Endothelial cell of umbilical vein (primary cell): ENCODE data around the gene RARRES2. TPM values are rescaled to one million over a fixed set of nuclear protein-coding genes. Genes with fewer than 3 reads are reported as not detected.
"Not testable (repeated sequence)": the region's sequence is repeated elsewhere in the genome, so short reads cannot be mapped to it uniquely, and the experiment has no call there.

Source experiments
- BruUV-seq: library from RNA; stranded (reverse); fragments of 400-500 nt; replicated peaks from 2 replicates; lab custom pipeline; 2021; lab: Mats Ljungman, UMichigan
- CTCF ChIA-PET: fragments of 300-600, 350-600 bp; sonication (Branson Sonifier 250); formaldehyde crosslinking; loops from one replicate; lab custom pipeline; 2021; ENCODE audit warnings: antibody characterized with exemption, inconsistent platforms; lab: Charles Lee
- POLR2A ChIA-PET: fragments of 300-600, 350-600 bp; sonication (Branson Sonifier 250); formaldehyde crosslinking; loops from one replicate; lab custom pipeline; 2021; ENCODE audit warnings: antibody characterized with exemption, inconsistent platforms; lab: Charles Lee
- DNase-seq: peaks from one replicate; pipeline ENCODE4 v3.0.0-alpha.2; 2011; ENCODE audit warnings: low read depth, low spot score
- FAIRE-seq: peaks from 2 replicates; lab custom pipeline; 2011; peaks lifted over from hg19 to GRCh38; lab: Jason Lieb, UNC
- H2AFZ ChIP-seq: 2 replicates; pipeline ENCODE4 v1.6.0; 2012; ENCODE audit warnings: low read depth, low read length, control low read depth, inconsistent platforms
- H3K27ac ChIP-seq: 2 replicates; pipeline ENCODE4 v1.5.1; 2011; ENCODE audit warnings: low read depth, mild to moderate bottlenecking, control low read depth, low read length, moderate library complexity; ENCODE audit not compliant: insufficient read depth
- H3K27me3 ChIP-seq, 2 experiments: 2 replicates each; pipeline versions ENCODE4 v1.6.0 to v1.6.1; 2011; ENCODE audit warnings: low read length in 2 of 2, mixed read lengths in 1 of 2; ENCODE audit not compliant: control insufficient read depth in 2 of 2, insufficient read depth in 2 of 2
- H3K36me3 ChIP-seq, 2 experiments: 2 replicates in 1 of 2; 3 replicates in 1 of 2; pipeline ENCODE4 v1.5.1; 2011; ENCODE audit warnings: low read length in 2 of 2, mild to moderate bottlenecking in 1 of 2, moderate library complexity in 1 of 2; ENCODE audit not compliant: control insufficient read depth in 2 of 2, insufficient read depth in 2 of 2; ENCODE audit errors: extremely low read depth in 1 of 2
- H3K4me1 ChIP-seq: 3 replicates; pipeline ENCODE4 v1.5.1; 2011; ENCODE audit warnings: mild to moderate bottlenecking, low read length; ENCODE audit not compliant: control insufficient read depth, insufficient read depth; ENCODE audit errors: extremely low read depth
- H3K4me2 ChIP-seq: 2 replicates; pipeline ENCODE4 v1.6.1; 2011; ENCODE audit warnings: low read length, control low read depth, mixed read lengths; ENCODE audit not compliant: insufficient read depth
- H3K4me3 ChIP-seq, 3 experiments: fragments of 200-600 bp in 1 of 3; sonication (generic), shearing (Covaris generic) in 1 of 3; replicated peaks in 1 of 3; 2 replicates each; pipeline ENCODE4 v1.5.1; 2011 to 2016; ENCODE audit warnings: control low read depth in 3 of 3, low read length in 3 of 3, mild to moderate bottlenecking in 2 of 3, inconsistent platforms in 1 of 3, low read depth in 1 of 3, moderate library complexity in 1 of 3; ENCODE audit not compliant: insufficient read depth in 1 of 3
- H3K79me2 ChIP-seq: 2 replicates; pipeline ENCODE4 v1.6.0; 2012; ENCODE audit warnings: low read length, inconsistent platforms; ENCODE audit not compliant: control insufficient read depth, insufficient read depth
- H3K9ac ChIP-seq: replicated peaks from 2 replicates; pipeline ENCODE3; 2011; ENCODE audit warnings: low read length, control low read depth; ENCODE audit not compliant: insufficient read depth; ENCODE audit errors: extremely low read depth
- H3K9me1 ChIP-seq: replicated peaks from 3 replicates; pipeline ENCODE4 v1.6.0; 2011; ENCODE audit warnings: mild to moderate bottlenecking, low read length; ENCODE audit not compliant: control insufficient read depth, insufficient read depth; ENCODE audit errors: extremely low read depth
- H3K9me3 ChIP-seq: replicated peaks from 2 replicates; pipeline ENCODE4 v1.5.1; 2012; ENCODE audit warnings: low read length, inconsistent platforms; ENCODE audit not compliant: control insufficient read depth, insufficient read depth
- H4K20me1 ChIP-seq: replicated peaks from 2 replicates; pipeline ENCODE3; 2011; ENCODE audit warnings: mild to moderate bottlenecking, low read length; ENCODE audit not compliant: control insufficient read depth, insufficient read depth; ENCODE audit errors: extremely low read depth
- dilution Hi-C: fragments of 300-500 bp; cut with MboI; formaldehyde crosslinking; loops from one replicate; pipeline ENCODE4 v1.15.0; 2019; ENCODE audit warnings: low sequenced_read_pairs; ENCODE audit not compliant: extremely low pct_ligation_motif_present
- intact Hi-C: fragments of 100-400 bp; cut with micrococcal nuclease; formaldehyde crosslinking; loops from one replicate; pipeline ENCODE4 v1.10.0; 2022
- polyA plus RNA-seq, 4 experiments: library from polyadenylated mRNA; depleted of rRNA in 3 of 4; stranded (reverse) in 3 of 4; unstranded in 1 of 4; fragments of >200 nt; gene quantifications; 2 replicates each; pipeline versions ENCODE4 v1.2.1 to v1.2.3, GENCODE V29; 2011 to 2012; ENCODE audit warnings: missing spikeins in 1 of 4
- total RNA-seq: library from RNA; stranded (reverse); gene quantifications from 2 replicates; pipeline ENCODE4 v1.2.3, GENCODE V29; 2021

RARRES2 gene
- total and polyA plus RNA-seq, 2 donors (not counting 3 experiments of a cell fraction or from before 2014, with no cell fraction given) = not detected

DNA sequence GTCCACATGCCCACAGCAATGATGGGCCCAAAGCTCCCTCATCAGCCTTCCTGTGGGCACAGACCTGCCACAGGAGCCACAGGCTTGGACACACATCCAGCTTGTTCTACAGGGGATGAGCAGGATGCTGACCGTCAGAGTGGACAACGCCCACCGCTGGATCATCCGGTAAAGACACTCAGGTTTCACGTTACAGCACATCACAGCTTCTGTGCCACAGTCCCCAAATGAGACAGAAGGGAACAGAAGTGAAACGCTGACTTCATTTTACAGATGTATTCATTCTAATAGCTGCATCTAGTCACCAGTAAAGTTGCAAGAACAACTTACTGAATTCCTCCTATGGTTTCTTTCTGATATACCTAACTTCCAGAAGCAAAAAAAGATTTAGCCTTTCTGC lies 51.1 kb downstream of the RARRES2 start:
- POLR2A ChIA-PET, H3K4me3 ChIP-seq, DNase-seq, H3K79me2 ChIP-seq, H3K9me1 ChIP-seq, H2AFZ ChIP-seq, dilution Hi-C loops, H3K27ac ChIP-seq, H3K4me2 ChIP-seq, BruUV-seq, intact Hi-C loops, FAIRE-seq, H3K36me3 ChIP-seq, H3K4me1 ChIP-seq, H3K9me3 ChIP-seq, H3K27me3 ChIP-seq, H4K20me1 ChIP-seq, CTCF ChIA-PET, H3K9ac ChIP-seq: not testable (repeated sequence)

DNA sequence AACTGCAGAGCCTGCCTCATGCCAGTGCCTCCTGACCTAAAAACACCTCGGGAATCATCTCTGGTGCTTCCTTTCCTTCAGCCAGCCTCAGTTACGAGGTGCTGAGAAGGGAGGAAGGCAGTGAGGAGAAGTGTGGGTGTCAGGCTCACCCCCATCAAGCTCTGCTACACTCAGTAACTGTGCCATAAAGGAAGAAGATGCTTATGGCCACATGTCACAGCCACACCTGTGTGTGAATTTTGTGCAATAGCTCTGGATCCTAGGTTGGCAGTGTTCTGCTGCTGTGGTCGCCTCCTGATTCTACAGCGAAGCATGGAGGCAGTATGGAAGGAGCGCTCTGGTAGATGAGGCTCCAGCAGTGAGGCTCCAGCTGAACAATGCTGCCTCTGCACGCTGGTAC lies 52.6 kb downstream of the RARRES2 start:
- BruUV-seq, dilution Hi-C loops, POLR2A ChIA-PET, H3K36me3 ChIP-seq, FAIRE-seq, H3K79me2 ChIP-seq, H3K4me3 ChIP-seq, H2AFZ ChIP-seq, H3K4me2 ChIP-seq, H3K9me1 ChIP-seq, H3K4me1 ChIP-seq, H3K9me3 ChIP-seq, H3K27ac ChIP-seq, CTCF ChIA-PET, DNase-seq, H3K9ac ChIP-seq, H3K27me3 ChIP-seq, H4K20me1 ChIP-seq: not testable (repeated sequence)
- intact Hi-C loops = loop anchor here (5.0 to 10.0 kb wide), 3 partner anchors 68 to 698 kb away; no protein-coding TSS in a partner anchor

Other genes with a start within 250 kb of the RARRES2 start
- 0.39 TPM in 1 of 2 replicates, not detected in the other for gene LRRC61, start 18.3 kb downstream of the RARRES2 start, total RNA-seq
- gene LRRC61, start 18.3 kb downstream of the RARRES2 start, polyA plus RNA-seq = 0.72 TPM in 2 replicates
- gene ACTR3C, start 18.1 kb downstream of the RARRES2 start, total RNA-seq = 0.69 TPM in 1 of 2 replicates, not detected in the other
- 0.24 and 0.33 TPM in 2 replicates for gene ACTR3C, start 18.1 kb downstream of the RARRES2 start, polyA plus RNA-seq
- gene REPIN1, start 27.2 kb upstream of the RARRES2 start, total RNA-seq = 139 and 140 TPM in 2 replicates
- 108 and 116 TPM in 2 replicates for gene REPIN1, start 27.2 kb upstream of the RARRES2 start, polyA plus RNA-seq
- 8.3 and 9.7 TPM in 2 replicates for gene ZNF775, start 37.7 kb upstream of the RARRES2 start, total RNA-seq
- gene ZNF775, start 37.7 kb upstream of the RARRES2 start, polyA plus RNA-seq = 5.8 and 7.4 TPM in 2 replicates
- gene GIMAP8, start 109.0 kb upstream of the RARRES2 start, total RNA-seq = 67.5 and 71.8 TPM in 2 replicates
- 25.3 and 32.2 TPM in 2 replicates for gene GIMAP8, start 109.0 kb upstream of the RARRES2 start, polyA plus RNA-seq
- gene GIMAP7, start 173.2 kb upstream of the RARRES2 start, total RNA-seq = 42.4 and 51.1 TPM in 2 replicates
- gene GIMAP7, start 173.2 kb upstream of the RARRES2 start, polyA plus RNA-seq = 37.9 and 43.4 TPM in 2 replicates
- 168 and 174 TPM in 2 replicates for gene GIMAP4, start 225.8 kb upstream of the RARRES2 start, total RNA-seq
- gene GIMAP4, start 225.8 kb upstream of the RARRES2 start, polyA plus RNA-seq = 38.6 and 56.6 TPM in 2 replicates